Measurements from ENCODE around the gene KL.

GRCh38 chr13:33081666-33082065, 65.4 kb downstream of the KL start:
- no peak for TF ChIP-seq CTCF (IDR thresholded peaks at IDR 0.05 in 4 of 5, conservative IDR thresholded peaks at IDR 0.05 in 1 of 5)
- no peak for TF ChIP-seq POLR2A (IDR thresholded peaks at IDR 0.05)

Measured in gastrocnemius medialis (tissue), 4 donors.